SK-N-SH treated with all-trans-retinoic acid at 6 μM for 48 hours (cell line): ENCODE measurements around the gene IL24.

Experiments
- ATAC-seq: fragments of 200-7000 bp; cut with Tn5 transposase; 3 replicates; pipeline ENCODE4 v1.9.1; 2020; ENCODE audit warnings: mild to moderate bottlenecking, moderate library complexity
- BACH2 ChIP-seq: fragments of 250-450 bp; sonication (Bioruptor Pico); IDR thresholded peaks from 2 replicates; pipeline ENCODE4 v1.9.0; 2021; ENCODE audit warnings: mild to moderate bottlenecking, borderline replicate concordance
- CSDC2 ChIP-seq: fragments of 250-450 bp; sonication (Bioruptor Pico); IDR thresholded peaks from 2 replicates; pipeline ENCODE4 v1.5.0; 2020; ENCODE audit warnings: mild to moderate bottlenecking, moderate library complexity
- CSRNP3 ChIP-seq: fragments of 250-450 bp; sonication (Bioruptor Pico); IDR thresholded peaks from 2 replicates; pipeline ENCODE4 v1.5.1; 2021; ENCODE audit warnings: mild to moderate bottlenecking, moderate library complexity
- ESRRG ChIP-seq: fragments of 250-450 bp; sonication (Bioruptor Pico); IDR thresholded peaks from 2 replicates; pipeline ENCODE4 v1.6.1; 2021; ENCODE audit warnings: mild to moderate bottlenecking
- GLIS3 ChIP-seq: fragments of 250-450 bp; sonication (Bioruptor Pico); IDR thresholded peaks from 2 replicates; pipeline ENCODE4 v1.5.0; 2020; ENCODE audit warnings: mild to moderate bottlenecking, moderate library complexity
- OSR1 ChIP-seq: fragments of 250-450 bp; sonication (Bioruptor Pico); IDR thresholded peaks from 2 replicates; pipeline ENCODE4 v1.8.0; 2022; ENCODE audit warnings: moderate library complexity, mild to moderate bottlenecking, inconsistent platforms
- PPARA ChIP-seq: fragments of 250-450 bp; sonication (Bioruptor Pico); IDR thresholded peaks from 2 replicates; pipeline ENCODE4 v1.5.0; 2020; ENCODE audit warnings: mild to moderate bottlenecking, borderline replicate concordance
- RARB ChIP-seq: fragments of 250-450 bp; sonication (Bioruptor Pico); IDR thresholded peaks from 2 replicates; pipeline ENCODE4 v1.8.0; 2021; ENCODE audit warnings: mild to moderate bottlenecking, moderate library complexity
- TCF4 ChIP-seq: fragments of 250-450 bp; sonication (Bioruptor Pico); IDR thresholded peaks from 2 replicates; pipeline ENCODE4 v1.8.0; 2021; ENCODE audit warnings: mild to moderate bottlenecking, moderate library complexity, borderline replicate concordance
- TOX ChIP-seq: fragments of 250-450 bp; sonication (Bioruptor Pico); IDR thresholded peaks from 2 replicates; pipeline ENCODE4 v1.8.0; 2021; ENCODE audit warnings: mild to moderate bottlenecking, moderate library complexity, borderline replicate concordance
- TSHZ2 ChIP-seq: fragments of 250-450 bp; sonication (Bioruptor Pico); IDR thresholded peaks from 2 replicates; pipeline ENCODE4 v1.5.0; 2020; ENCODE audit warnings: mild to moderate bottlenecking, moderate library complexity
- ZFP3 ChIP-seq: fragments of 250-450 bp; sonication (Bioruptor Pico); IDR thresholded peaks from 2 replicates; pipeline ENCODE4 v1.5.0; 2020; ENCODE audit warnings: mild to moderate bottlenecking, moderate library complexity
- ZFP30 ChIP-seq: fragments of 450-650 bp; formaldehyde crosslinking; IDR thresholded peaks from 2 replicates; pipeline ENCODE4 v1.5.0; 2022; ENCODE audit warnings: mild to moderate bottlenecking, moderate library complexity
- ZNF565 ChIP-seq: fragments of 450-650 bp; formaldehyde crosslinking; conservative IDR thresholded peaks from 2 replicates; pipeline ENCODE4 v1.5.0; 2020; ENCODE audit warnings: low read depth, mild to moderate bottlenecking, moderate library complexity
- ZNF70 ChIP-seq: fragments of 450-650 bp; formaldehyde crosslinking; IDR thresholded peaks from 2 replicates; pipeline ENCODE4 v1.5.0; 2020; ENCODE audit warnings: mild to moderate bottlenecking, moderate library complexity
- ZNF8 ChIP-seq: fragments of 450-650 bp; formaldehyde crosslinking; IDR thresholded peaks from 2 replicates; pipeline ENCODE4 v1.5.0; 2020; ENCODE audit warnings: mild to moderate bottlenecking, moderate library complexity
- TF ChIP-seq, protein P1 (sequence below): fragments of 250-450 bp; sonication (Bioruptor Pico); IDR thresholded peaks from 2 replicates; pipeline ENCODE4 v1.8.0; 2020; ENCODE audit warnings: mild to moderate bottlenecking, moderate library complexity, borderline replicate concordance
- TF ChIP-seq, protein P2 (sequence below): fragments of 250-450 bp; sonication (Bioruptor Pico); IDR thresholded peaks from 2 replicates; pipeline ENCODE4 v1.8.0; 2021; ENCODE audit warnings: low read depth, mild to moderate bottlenecking, moderate library complexity, borderline replicate concordance

IL24 gene

DNA sequence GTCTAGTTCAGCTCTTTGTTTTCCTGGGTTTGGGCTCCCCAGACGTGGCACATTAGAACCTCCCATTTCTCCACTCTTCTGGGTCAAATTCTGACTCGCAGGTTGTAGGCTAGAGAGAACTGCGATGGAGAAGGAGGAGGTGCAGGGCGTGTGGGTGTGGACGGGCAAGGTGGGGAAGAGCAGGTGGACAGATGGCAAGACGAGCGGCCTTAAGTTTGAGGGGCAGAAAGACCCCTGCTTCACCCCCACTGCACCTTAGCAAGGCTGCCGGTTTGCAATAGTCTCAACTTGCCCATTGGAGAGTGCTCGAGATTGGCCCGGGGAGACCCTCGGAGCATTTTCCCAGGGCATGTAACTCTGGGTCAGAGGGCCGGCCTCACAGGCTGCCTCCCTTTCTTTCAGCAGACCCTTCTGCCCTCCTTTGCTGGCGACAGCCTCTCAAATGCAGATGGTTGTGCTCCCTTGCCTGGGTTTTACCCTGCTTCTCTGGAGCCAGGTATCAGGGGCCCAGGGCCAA is 1.7 kb downstream of the IL24 start:
- TF ChIP-seq ZNF70 (CRISPR knock-in tag) (no peak), OSR1 (CRISPR knock-in tag) (no peak), TCF4 (CRISPR knock-in tag) (no peak), TSHZ2 (no peak), ESRRG (CRISPR knock-in tag) (no peak), ZFP30 (no peak), TOX (no peak), ZNF8 (CRISPR knock-in tag) (no peak)
- TF ChIP-seq, protein P1, sequence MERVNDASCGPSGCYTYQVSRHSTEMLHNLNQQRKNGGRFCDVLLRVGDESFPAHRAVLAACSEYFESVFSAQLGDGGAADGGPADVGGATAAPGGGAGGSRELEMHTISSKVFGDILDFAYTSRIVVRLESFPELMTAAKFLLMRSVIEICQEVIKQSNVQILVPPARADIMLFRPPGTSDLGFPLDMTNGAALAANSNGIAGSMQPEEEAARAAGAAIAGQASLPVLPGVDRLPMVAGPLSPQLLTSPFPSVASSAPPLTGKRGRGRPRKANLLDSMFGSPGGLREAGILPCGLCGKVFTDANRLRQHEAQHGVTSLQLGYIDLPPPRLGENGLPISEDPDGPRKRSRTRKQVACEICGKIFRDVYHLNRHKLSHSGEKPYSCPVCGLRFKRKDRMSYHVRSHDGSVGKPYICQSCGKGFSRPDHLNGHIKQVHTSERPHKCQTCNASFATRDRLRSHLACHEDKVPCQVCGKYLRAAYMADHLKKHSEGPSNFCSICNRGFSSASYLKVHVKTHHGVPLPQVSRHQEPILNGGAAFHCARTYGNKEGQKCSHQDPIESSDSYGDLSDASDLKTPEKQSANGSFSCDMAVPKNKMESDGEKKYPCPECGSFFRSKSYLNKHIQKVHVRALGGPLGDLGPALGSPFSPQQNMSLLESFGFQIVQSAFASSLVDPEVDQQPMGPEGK (CRISPR knock-in tag), result no peak
- no peak for ATAC-seq

DNA sequence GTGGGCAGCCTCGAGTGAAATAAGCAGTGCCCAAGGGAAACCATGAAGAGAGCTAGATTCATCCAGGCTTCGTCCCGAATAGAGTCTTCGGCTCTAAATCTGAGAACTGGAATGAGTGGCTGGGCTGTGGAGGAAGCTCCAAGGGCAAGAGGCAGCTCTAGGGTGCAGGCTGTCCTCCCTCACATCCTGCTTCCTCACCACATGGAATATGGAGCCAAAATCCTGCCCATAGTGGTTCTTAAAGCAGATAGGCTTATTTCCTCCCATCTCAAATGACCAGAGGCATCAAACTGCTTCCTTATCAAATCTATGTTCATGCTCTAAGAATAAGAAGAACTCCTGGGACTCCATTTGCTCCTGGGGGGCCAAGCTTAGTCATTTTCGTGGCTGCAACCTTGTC is 2.5 kb downstream of the IL24 start:
- TF ChIP-seq PPARA (CRISPR knock-in tag) (no peak), OSR1 (CRISPR knock-in tag) (no peak), ZFP30 (no peak), RARB (CRISPR knock-in tag) (no peak), ZNF8 (CRISPR knock-in tag) (no peak), ZNF565 (CRISPR knock-in tag) (no peak)
- TF ChIP-seq, protein P1 (CRISPR knock-in tag), result no peak
- ATAC-seq, result no peak

DNA sequence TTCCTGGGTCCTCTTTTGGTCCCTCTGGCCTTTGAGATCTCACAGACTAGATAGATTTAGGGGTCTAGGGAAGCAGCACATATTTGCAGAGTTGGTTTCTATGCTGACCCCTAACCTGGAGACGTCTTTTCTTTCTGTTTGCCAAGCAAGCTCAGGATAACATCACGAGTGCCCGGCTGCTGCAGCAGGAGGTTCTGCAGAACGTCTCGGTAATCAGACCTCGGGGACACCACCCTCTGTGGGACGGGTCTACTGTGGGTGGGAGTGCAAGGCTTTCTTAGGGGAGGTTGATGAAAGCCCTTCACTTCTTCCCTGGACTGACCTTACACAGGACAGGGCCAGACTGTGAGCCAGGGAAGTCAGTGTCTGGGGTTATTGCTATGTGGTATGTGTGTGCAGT is 2.9 kb downstream of the IL24 start:
- TF ChIP-seq ZNF70 (CRISPR knock-in tag) (no peak), GLIS3 (CRISPR knock-in tag) (no peak), CSRNP3 (CRISPR knock-in tag) (no peak), BACH2 (CRISPR knock-in tag) (no peak), ZFP3 (CRISPR knock-in tag) (no peak), CSDC2 (CRISPR knock-in tag) (no peak), TSHZ2 (no peak)
- TF ChIP-seq, protein P2, sequence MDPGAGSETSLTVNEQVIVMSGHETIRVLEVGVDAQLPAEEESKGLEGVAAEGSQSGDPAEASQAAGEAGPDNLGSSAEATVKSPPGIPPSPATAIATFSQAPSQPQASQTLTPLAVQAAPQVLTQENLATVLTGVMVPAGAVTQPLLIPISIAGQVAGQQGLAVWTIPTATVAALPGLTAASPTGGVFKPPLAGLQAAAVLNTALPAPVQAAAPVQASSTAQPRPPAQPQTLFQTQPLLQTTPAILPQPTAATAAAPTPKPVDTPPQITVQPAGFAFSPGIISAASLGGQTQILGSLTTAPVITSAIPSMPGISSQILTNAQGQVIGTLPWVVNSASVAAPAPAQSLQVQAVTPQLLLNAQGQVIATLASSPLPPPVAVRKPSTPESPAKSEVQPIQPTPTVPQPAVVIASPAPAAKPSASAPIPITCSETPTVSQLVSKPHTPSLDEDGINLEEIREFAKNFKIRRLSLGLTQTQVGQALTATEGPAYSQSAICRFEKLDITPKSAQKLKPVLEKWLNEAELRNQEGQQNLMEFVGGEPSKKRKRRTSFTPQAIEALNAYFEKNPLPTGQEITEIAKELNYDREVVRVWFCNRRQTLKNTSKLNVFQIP (CRISPR knock-in tag), result no peak
- ATAC-seq, result no peak
